Ectodermal cell (in vitro differentiated cells): Measurements from ENCODE around the gene MED15.

Experiments
- H3K27ac ChIP-seq: 2 replicates; pipeline ENCODE4 v1.7.0; 2013; ENCODE audit warnings: mild to moderate bottlenecking, low read depth, low read length; ENCODE audit not compliant: insufficient read depth, poor library complexity, severe bottlenecking
- H3K27me3 ChIP-seq: 2 replicates; pipeline ENCODE4 v1.7.0; 2013; ENCODE audit warnings: mild to moderate bottlenecking, low read length; ENCODE audit not compliant: insufficient read depth, control insufficient read depth, poor library complexity, severe bottlenecking
- H3K36me3 ChIP-seq: one replicate; pipeline ENCODE4 v1.7.0; 2013; ENCODE audit warnings: low read length; ENCODE audit not compliant: control insufficient read depth, insufficient read depth
- H3K4me1 ChIP-seq: one replicate; pipeline ENCODE4 v1.7.0; 2013; ENCODE audit warnings: low read length; ENCODE audit not compliant: control insufficient read depth, insufficient read depth
- H3K4me3 ChIP-seq: 2 replicates; pipeline ENCODE4 v1.7.0; 2013; ENCODE audit warnings: low read depth, low read length, control low read depth; ENCODE audit not compliant: insufficient read depth
- H3K9me3 ChIP-seq: 2 replicates; pipeline ENCODE4 v1.7.0; 2013; ENCODE audit warnings: mild to moderate bottlenecking, low read length, moderate library complexity; ENCODE audit not compliant: control insufficient read depth
- WGBS, 2 experiments: methylation state at CpG; one replicate each; pipeline ENCODE4 v1.1.7; 2013; ENCODE audit warnings: missing lambda C conversion rate in 2 of 2; 5-methylcytosine and 5-hydroxymethylcytosine counted together

MED15 gene

DNA sequence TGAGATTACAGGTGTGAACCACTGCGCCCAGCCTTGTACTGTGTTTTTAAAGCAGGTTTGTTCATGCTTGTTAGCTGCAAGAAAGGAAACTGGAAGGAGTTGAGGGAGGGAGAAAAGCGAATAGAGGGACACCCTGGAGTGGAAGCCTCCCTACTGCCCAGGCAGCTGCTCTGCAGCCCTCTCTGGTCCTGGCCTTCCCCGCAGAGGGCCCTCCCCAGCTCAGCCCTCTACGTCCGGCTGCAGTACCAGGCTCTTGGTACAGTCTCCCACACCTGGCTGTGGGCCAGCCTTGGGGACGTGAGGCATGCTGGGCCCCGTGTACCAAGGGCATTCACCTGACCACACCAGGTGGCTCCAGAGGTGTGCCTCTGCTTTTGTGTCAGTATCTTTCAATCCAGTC is 70.8 kb downstream of the MED15 start:
- WGBS, 2 experiments = 87 to 89% methylated on average over 7 of the region's 7 CpGs
- no peak overlapping the region for H3K4me3 ChIP-seq
- no peaks in the 10 kb centered on the region for H3K9me3 ChIP-seq
- H3K27me3 ChIP-seq = no peaks in the 10 kb centered on the region
- H3K36me3 ChIP-seq = peaks cover 22% of the 10 kb centered on the region
- no peak overlapping the region for H3K27ac ChIP-seq
- no peaks in the 10 kb centered on the region for H3K4me1 ChIP-seq

DNA sequence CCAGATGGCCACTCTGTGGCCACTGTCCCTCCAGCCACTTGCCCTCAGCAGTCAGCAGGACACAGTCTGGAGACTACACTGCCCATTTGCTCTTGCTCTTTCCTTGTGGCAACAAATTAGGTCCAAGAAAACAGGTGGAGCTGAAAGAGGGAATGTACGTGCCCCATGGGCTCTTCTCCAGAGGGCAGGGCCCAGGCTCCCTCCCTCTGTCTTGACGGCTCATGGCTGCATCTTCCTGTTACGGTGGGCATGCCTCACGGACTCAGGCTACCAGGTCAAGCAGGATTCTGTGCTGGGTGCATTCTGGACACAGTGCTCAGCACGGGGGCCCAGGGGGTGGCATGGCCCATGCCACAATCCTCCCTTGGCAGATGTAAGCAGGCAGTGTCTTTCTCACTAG is 71.3 kb downstream of the MED15 start:
- Histone ChIP-seq H3K36me3 (peaks cover 27% of the 10 kb centered on the region), H3K27me3 (no peaks in the 10 kb centered on the region), H3K4me1 (no peaks in the 10 kb centered on the region), H3K27ac (no peak overlapping the region), H3K4me3 (no peak overlapping the region), H3K9me3 (no peaks in the 10 kb centered on the region)
- WGBS, 2 experiments = 91 to 93% methylated on average over 5 of the region's 5 CpGs

DNA sequence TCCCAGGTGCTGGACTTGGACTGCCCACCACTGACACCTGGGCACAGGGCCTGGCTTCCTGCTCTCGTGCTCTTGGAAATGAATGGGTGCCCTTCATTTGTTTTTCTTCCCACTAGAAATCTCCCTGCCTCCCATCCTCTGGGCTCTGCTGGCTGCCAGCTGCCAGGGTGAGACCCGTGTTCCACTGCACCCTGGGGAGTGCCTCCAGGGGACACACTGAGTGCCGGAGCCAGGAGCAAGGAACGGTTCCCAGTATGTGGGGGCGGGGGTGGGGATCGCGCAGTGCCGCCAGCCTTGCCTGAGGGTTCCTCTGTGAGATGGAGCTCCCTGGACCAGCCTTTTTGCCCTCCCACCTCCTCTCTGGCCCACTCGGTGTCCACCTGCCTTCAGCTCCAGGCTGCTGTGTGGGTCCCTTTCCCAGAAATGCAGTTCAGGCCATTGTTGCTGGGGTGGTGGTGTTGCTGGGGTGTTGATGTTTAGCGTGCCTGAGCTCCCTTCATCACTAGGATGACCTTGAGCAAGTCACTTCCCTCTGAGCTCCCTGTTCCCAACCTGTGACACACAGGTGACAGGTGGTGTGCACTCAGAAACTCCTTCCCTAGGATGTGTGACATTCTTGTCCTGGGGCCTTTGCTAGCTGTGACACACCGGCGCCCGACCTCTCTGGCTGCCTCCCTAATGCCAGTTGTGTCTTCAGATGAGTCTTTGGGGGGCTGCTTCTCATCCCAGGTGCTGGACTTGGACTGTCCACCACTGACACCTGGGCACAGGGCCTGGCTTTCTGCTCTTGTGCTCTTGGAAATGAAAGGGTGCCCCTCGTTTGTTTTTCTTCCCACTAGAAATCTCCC is 72.1 kb downstream of the MED15 start:
- Histone ChIP-seq H3K4me3 (no peak overlapping the region), H3K27me3 (no peaks in the 10 kb centered on the region), H3K36me3 (peaks cover 22% of the 10 kb centered on the region), H3K9me3 (no peaks in the 10 kb centered on the region), H3K4me1 (no peaks in the 10 kb centered on the region), H3K27ac (no peak overlapping the region)
- WGBS, 2 experiments = 93 to 95% methylated on average over 14 of the region's 14 CpGs

DNA sequence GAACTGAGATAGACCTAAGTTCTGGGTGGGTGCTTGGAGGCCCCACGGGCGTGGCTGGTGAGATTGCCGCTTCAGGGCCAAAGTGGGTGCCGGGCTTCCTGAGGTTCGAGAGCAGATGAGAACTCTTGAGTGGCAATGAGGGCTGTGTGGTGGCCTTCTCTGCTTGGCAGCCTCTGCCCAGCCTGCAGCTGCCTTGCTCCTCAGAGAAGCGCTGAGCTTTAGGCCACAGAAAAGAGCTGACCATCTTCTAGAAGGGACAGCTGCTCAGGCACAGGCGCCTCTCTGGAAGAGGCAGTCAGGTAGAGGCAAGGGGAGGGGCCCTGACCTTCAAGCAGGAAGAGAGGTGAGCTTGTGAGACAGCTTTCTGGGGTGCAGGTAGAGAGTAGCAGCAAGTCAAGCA is 72.8 kb downstream of the MED15 start:
- Histone ChIP-seq H3K27me3 (no peaks in the 10 kb centered on the region), H3K9me3 (no peaks in the 10 kb centered on the region), H3K4me1 (no peaks in the 10 kb centered on the region), H3K27ac (no peak overlapping the region), H3K4me3 (no peak overlapping the region), H3K36me3 (peaks cover 29% of the 10 kb centered on the region)
- 96% methylated on average over 7 of the region's 7 CpGs for WGBS, 2 experiments

DNA sequence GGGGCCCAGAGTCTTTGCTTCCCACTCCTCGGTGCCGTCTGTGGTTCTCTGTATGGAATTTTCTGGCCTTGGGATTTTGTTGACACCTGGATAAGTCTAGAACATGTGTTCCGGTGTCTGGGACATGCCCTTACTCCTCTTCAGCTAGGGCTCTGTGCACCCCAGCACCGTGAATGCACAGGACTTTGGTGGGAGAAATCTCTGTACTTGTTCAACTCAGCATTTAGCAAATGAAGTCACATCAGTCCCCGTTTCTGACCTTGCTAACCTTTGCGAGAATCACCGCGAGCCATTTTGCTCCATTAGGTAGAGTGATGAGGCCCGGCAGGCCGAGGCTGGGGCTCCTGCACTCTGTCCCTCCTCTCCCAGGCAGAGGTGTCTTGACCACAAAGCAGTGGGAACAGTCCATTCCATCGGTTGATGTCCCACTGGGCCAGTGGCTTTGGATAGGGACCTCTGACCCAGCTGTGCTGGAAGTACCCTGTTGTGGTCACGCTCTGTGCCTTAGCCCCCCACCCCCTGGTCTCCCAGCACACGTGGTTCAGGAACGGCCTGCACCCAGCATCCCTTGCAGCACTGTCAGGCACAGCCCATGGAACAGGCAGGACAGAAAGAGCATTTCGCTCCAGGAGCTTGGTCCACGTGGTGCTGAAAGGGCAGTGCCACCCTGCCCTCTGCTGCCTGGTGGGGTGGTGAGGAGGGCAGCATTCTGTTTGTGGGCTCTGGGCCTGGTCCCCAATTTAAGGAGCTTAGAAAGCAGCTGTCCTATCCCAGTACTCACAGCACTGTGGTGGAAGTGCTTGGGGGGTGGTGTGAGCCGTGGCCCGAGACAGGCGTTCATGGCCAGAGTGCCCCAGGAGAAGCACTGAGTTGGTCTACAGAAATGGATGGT is 73.4 kb downstream of the MED15 start:
- no peaks in the 10 kb centered on the region for H3K27me3 ChIP-seq
- H3K4me3 ChIP-seq = no peak overlapping the region
- H3K36me3 ChIP-seq = peaks cover 33% of the 10 kb centered on the region
- no peaks in the 10 kb centered on the region for H3K9me3 ChIP-seq
- no peaks in the 10 kb centered on the region for H3K4me1 ChIP-seq
- WGBS, 2 experiments = 93 to 94% methylated on average over 19 of the region's 19 CpGs
- H3K27ac ChIP-seq = no peak overlapping the region

DNA sequence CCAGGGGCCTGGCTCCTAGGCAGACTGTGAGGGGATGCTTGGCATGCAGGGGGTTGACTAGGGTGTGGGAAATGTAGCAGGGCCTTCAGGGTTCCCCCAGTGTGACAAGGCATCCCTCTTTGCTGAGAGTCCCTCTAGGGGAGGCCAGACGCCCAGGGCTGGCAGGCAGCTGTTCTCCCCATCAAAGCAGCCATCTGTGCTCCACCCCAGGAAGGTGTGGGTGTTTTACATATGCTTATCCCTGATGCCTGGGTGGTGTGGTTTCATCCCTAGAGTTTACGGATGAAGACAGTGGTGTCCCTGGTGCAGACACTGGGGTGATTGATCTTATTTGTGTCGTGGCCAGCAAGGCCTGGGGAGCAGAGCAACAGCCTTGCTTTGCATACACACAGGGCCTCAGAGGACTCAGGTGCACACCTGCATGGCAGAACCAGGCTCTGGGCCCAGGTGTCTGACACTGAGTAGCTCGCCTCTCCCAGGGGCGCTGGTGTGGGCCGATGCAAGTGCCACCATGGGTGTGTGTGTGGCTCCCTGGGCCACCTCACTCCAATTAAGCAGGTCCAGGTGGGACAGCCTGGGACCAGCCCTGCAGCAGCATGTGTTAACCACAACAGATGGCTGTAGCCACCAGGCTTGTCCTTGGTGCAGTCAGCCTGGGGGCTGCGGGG is 74.2 kb downstream of the MED15 start:
- Histone ChIP-seq H3K9me3 (no peaks in the 10 kb centered on the region), H3K4me3 (no peak overlapping the region), H3K27me3 (no peaks in the 10 kb centered on the region), H3K36me3 (peaks cover 34% of the 10 kb centered on the region), H3K4me1 (no peaks in the 10 kb centered on the region), H3K27ac (no peak overlapping the region)
- 91 to 92% methylated on average over 7 of the region's 7 CpGs for WGBS, 2 experiments

DNA sequence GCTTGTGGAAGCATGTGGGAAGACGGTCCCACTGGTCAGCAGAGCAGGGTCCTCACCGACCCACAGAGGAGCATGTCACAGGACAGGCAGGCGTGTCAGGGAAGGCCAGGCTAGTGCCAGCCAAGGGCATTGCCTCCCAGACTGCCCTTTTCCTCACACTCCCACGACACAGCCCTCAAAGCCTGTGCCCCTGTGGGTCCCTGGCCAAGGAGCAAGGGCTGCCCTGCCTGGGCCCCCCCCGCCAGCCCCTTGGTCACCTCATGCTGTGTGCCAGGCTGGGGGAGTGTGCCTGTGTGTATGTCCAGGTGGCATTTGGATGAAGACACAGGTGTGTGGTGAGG is 74.7 kb downstream of the MED15 start:
- H3K4me3 ChIP-seq = no peak overlapping the region
- WGBS, 2 experiments = 95 to 96% methylated on average over 5 of the region's 5 CpGs
- no peaks in the 10 kb centered on the region for H3K4me1 ChIP-seq
- no peaks in the 10 kb centered on the region for H3K9me3 ChIP-seq
- H3K27me3 ChIP-seq = no peaks in the 10 kb centered on the region
- H3K27ac ChIP-seq = no peak overlapping the region
- H3K36me3 ChIP-seq = peaks cover 34% of the 10 kb centered on the region

DNA sequence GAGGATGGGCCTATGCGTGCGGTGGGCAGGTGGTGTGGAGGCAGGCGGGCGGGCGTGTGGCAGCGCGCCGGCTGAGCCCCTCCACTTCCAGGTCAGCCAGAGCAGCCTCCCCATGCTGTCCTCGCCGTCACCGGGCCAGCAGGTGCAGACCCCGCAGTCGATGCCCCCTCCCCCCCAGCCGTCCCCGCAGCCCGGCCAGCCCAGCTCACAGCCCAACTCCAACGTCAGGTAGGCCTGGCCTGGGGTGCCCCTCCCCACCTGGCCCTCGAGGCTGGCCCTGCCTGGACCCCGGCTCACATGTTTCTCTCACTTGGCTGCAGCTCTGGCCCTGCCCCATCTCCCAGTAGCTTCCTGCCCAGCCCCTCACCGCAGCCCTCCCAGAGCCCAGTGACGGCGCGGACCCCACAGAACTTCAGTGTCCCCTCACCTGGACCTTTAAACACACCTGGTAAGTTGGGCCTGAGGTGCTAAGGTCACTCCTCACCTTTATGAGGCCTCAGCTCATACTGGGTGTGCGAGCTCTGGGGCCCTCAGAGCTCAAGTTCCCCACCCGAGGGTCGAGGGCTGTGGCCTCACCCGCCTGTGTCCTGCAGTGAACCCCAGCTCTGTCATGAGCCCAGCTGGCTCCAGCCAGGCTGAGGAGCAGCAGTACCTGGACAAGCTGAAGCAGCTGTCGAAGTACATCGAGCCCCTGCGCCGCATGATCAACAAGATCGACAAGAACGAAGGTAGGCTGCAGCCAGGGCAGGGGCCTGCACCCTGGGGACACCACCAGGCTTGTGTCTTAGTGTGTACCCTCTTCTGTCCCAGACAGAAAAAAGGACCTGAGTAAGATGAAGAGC is 75.3 kb downstream of the MED15 start:
- H3K27ac ChIP-seq = no peak overlapping the region
- no peak overlapping the region for H3K4me3 ChIP-seq
- H3K9me3 ChIP-seq = no peaks in the 10 kb centered on the region
- H3K4me1 ChIP-seq = no peaks in the 10 kb centered on the region
- no peaks in the 10 kb centered on the region for H3K27me3 ChIP-seq
- 95% methylated on average over 33 of the region's 33 CpGs for WGBS, 2 experiments
- H3K36me3 ChIP-seq = peaks cover 28% of the 10 kb centered on the region

DNA sequence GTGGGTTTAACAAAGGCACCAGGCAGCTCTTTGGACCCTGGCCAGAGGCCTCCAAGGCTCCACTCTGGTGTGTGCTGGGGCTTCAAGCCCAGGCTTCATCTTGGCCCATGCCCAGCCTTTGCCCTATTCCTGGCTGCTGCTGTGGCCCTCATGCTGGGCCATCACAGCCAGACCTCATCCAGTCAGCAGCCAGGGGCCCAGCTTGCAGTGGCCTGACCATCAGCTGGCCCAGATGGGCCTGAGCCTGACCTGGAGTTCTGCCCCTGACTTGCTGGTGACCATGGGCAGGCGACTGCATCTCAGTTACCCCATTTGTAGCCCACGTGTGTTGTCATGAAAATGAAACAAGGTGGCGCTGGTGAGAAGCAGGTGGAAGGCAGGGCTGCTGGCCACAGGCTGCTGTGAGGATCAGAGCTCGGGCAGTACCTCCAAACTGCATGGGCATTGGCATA is 76.1 kb downstream of the MED15 start:
- H3K4me1 ChIP-seq = no peaks in the 10 kb centered on the region
- peaks cover 25% of the 10 kb centered on the region for H3K36me3 ChIP-seq
- WGBS, 2 experiments = 81 to 87% methylated on average over 4 of the region's 4 CpGs
- H3K27me3 ChIP-seq = no peaks in the 10 kb centered on the region
- H3K27ac ChIP-seq = no peak overlapping the region
- H3K9me3 ChIP-seq = no peaks in the 10 kb centered on the region
- no peak overlapping the region for H3K4me3 ChIP-seq
